Measurements from ENCODE around the gene ASPSCR1.

Gene ASPSCR1

DNA sequence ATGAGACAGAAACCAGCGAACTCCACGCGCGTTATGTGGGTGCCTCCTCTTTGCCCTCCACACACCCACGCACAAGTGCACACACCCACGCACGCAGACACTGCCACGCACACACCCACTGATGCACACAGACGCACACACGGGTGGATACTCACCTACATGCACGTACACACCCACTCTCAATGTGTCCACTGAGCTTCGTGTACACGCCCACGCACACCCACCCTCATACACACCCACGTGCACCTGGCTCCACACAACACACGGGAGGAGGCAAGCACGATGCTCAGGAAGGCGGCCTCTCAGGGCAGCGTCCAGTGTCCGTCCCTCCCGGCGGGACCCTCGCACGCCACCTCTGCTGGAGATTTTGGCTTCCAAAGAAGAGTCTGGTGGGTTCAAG is 70.0 kb downstream of the ASPSCR1 start:
- DNase-seq = no peak

DNA sequence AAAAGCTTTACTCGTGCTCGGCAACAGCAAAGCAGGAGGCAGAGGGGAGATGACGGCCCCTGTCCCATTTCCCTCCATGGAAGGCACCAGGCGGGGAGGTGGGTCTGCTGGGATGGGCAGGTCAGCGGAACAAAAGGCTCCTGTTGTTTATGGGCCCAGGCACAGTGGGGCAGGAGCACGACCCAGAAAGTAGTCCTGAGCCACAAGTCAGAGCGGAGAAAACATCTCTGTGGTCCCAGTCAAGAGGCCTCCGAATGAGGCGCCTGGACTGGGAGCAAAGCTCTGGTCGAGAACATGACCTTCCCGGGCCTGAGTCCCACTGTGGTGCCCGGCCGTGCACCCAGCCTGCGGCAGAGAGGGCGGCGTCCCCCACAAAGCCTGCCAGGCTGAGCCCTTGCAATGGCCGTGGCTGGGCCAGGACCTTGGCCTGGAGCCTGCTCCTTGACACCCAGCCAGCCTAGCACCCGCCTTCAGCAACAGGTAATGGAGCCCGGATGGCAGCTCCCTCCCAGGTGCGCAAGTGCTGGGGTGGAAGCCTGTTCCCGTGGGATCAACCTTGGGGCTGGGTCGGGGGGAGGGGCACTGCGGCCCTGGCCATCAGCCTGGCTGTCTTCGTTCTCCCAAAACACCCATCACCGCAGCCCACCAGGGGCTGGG is 70.6 kb downstream of the ASPSCR1 start:
- DNase-seq = no peak

DNA sequence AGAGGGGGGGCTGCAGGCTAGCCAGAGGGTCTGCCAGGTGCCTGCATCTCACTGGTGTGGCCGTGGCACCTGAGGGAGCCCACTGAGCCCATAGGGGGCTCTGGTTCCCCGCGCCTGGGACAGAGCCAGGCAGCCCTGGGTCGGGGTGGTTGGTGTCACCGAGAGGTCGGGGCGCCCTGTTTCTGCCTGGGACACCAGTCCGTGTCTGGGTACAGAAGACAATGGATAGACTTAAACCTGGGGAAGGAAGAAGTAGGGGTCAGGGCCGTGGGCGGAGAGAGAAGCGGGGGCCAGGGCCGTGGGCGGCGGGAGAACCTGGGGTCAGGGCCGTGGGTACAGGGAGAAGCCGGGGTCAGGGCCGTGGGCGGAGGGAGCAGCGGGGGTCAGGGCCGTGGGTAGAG is 71.1 kb downstream of the ASPSCR1 start:
- no peak for DNase-seq

DNA sequence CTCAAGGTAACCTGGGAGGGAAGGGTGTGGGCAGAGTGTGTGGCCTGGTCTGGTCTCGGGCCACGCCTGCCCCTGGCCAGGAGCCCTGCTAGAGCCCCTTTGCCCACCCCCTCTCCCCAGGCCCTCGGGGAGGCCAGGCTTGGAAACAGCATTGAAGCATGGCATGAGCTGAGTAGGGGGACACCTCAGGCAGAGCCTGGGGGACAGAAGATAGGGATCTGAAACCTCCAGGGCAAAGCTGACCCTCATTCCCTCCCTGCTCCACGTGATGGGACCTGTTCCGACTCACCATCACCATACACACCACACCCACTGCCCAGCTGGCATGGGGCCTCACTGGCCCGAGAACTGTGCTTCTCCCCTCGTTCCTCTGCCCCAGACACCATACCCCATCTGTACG is 71.7 kb downstream of the ASPSCR1 start:
- no peak for DNase-seq

DNA sequence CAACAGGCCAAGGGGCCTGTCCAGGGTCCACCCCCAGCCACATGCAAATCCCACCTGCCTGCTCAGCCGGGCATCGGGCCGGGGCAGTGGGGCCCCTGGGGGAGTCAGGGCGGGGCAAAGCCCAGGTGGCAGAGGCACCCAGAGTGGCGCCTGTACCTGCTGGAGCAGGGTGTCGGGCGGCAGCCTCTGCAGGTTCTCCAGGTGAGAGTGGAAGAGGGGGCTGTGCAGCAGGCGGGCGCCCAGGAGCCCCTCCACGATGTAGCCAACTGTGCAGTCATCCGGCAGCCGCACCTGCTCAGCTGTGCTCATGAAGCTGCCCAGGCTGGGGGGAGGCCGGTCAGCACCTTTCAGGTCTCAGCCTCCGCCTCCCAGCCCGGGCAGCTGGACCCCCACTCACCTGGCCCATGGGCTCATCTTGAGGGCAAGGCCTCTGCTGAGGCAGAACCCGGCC is 72.1 kb downstream of the ASPSCR1 start:
- no peak for DNase-seq

DNA sequence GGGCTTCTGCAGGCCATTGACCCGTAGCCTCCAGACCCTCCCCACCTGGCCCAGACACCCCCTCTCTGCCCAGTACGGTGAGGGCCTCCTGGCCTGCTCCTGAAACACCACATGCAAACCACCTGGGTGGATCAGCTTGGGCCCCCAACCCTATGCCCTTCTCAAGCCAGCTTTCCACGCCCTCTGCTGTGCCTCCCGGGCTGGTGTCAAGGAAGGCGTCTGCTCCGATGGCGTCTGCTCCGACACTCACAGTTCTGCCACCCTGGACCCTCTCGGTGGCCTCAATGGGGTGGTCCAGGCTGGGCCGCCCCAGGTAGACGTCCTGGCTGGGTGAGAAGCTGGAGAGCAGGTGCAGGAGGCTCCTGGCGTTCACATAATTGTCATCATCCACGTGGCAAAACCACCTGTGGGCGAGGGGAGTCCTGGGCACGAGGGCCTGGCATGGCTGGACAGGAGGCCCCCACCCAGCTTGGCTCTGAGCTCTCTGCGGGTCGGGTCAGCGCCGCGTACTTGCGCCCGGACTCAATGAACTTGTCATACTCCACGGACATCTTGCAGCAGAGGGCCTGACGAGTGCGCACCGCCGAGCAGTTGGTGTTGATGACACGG is 72.8 kb downstream of the ASPSCR1 start:
- no peak for DNase-seq

DNA sequence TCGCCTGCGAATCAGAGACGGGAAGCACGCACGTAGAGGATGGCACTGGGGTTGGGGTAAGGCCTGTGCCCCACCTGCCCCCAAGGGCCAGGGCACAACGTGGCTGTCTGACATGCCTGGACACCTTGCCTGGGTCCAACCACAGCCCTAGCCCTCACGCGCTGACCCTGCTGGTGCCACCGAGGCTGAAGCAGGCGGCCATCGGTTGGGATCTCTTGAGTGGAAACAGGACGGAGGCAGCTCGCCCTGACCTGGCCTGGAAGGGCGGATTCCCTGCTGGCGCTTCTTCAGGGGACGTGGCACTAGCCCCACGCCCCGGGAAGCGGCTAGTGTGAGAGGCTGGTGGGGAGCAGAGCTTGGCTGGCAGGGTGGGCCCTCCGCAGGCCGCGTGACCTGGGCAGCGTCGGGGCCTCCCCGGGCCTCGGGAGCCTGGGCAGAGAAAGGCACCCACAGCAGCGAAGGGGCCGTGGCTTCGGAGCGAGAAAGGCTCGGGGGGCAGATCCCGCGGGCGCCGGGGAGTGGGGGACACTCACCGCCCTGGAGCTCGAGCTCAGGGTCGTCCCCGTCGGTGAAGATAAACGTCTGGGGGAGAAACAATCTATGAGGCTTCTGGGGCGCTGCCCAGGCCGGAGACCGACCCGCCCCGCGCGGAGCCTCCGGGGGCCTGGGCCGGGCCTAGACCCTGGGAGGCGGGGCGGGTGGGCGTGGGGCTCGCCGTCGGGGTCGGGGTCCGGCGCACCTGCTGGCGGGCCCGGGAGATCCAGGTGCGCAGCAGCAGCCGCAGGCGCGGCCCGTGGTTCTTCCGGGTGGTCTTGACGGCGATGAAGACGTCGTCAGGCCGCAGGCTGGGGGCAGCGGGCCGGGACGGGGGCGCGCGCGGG is 73.6 kb downstream of the ASPSCR1 start:
- DNase-seq = no peak

DNA sequence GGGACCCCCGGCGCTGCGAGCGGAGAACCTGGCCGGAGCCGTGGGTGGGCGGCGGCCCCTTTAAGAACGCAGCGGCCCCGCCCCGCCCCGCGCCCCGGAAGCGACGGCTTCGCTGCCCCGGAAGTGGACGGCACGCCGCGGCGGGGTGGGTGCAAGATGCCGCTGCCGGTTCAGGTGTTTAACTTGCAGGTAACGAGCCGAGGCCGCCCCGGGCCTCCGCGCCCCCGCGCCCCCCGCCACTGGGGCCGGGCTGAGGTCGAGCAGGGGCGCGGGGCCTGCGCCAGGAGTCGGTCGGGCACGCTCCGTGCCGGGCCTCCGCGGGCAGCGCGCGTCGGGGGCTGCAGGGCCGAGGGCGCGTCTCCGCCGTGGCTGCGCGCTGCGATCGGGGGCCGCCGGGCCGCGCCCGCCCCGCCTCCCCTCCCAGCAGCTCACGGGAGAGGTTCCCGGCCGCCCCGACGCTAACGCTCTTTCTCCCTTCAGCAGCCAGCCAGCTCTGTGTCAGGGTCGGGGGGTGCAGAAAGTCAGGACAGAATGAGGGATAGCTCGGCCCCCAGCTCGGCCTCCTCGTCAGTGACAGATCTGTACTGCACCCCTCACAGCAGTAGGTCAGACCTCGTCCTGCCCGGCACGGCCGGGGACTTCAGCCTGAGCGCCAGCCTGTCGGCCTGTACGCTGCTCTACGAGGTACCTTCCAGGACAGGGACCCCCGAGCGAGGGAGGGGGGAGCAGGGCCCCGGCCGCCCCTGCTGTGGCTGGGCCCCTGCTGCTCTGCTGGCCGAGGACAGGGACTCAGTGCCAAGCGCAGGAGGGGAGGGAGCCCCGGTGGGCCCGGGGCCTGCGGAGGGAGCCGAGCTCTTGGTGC is 74.6 kb downstream of the ASPSCR1 start, which contains the start of the genes GPS1 and RFNG:
GPS1 (plus strand) TSS at position 123 of the 862 bp plus-strand sequence; CDS start at position 157, 34 bp downstream.
RFNG (minus strand) TSS at position 36 of the 862 bp plus-strand sequence. CDS start 45 bp downstream, outside the sequence.
- peak; percentile 23 for DNase-seq

DNA sequence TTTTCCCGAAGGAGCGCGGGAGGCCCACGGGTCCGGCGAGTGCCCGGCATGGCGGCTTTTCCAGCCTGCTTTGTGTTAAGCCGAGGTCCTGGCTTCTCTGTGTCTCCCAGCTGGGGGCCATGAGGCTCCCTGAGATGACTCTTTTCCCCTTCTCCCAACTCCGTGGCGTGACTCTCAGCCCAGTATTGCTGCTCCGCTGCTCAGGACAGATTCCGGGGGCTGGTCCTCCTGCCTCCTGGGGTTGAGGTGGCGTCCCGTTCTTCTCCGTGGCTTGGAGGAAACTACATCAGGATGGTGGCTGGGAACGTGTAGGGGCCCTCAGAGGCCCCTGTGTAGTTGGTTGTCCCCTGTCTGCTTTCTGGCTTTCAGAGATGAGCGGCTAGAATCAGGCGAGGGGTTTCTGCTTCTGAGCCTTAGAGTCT is 75.2 kb downstream of the ASPSCR1 start:
- DNase-seq = no peak

DNA sequence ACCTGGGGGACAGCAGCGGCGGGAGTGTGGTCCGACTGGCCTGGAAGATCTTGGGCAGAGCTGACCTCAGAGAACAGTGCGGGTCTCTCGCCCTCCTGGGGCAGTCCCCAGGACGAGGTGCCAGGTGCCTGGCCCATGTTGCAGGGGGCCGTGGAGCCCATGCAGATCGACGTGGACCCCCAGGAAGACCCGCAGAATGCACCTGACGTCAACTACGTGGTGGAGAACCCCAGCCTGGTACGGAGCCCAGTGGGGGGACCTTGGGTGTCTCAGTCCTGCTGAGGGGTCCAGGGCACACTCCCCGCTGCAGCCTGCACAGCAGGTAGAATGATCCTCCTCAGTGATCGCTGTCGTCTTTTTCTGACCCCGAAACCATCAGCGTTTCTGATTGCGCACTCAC is 75.7 kb downstream of the ASPSCR1 start:
- no peak for DNase-seq

DNA sequence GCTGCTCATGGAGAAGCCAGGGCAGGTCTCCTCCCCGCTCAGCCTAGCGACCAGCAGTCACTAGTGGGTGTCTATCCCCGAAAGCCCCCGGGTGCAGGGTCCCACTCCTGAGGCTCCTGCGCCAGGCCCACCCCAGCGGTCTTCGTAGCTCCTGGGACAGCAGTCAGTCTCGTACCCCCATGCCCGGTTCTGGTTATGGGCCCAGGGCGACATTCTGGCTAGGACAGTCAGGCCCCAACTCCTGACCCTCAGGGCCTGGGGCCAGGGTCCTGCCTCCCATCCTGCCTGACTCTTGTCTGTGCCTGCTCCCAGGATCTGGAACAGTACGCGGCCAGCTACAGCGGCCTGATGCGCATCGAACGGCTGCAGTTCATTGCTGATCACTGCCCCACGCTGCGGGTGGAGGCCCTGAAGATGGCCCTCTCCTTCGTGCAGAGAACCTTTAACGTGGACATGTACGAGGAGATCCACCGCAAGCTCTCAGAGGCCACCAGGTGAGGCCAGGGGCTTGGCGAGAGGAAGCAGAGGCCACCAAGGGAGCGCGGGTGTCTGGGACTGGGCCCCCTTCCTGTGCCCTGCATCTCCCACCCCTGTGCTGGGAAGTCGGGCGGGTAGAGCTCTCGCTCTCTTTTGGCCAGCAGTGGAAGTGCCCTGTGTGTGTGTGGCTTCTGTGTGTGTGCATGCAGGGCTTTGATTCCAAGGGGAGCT is 76.3 kb downstream of the ASPSCR1 start:
- DNase-seq = no peak

DNA sequence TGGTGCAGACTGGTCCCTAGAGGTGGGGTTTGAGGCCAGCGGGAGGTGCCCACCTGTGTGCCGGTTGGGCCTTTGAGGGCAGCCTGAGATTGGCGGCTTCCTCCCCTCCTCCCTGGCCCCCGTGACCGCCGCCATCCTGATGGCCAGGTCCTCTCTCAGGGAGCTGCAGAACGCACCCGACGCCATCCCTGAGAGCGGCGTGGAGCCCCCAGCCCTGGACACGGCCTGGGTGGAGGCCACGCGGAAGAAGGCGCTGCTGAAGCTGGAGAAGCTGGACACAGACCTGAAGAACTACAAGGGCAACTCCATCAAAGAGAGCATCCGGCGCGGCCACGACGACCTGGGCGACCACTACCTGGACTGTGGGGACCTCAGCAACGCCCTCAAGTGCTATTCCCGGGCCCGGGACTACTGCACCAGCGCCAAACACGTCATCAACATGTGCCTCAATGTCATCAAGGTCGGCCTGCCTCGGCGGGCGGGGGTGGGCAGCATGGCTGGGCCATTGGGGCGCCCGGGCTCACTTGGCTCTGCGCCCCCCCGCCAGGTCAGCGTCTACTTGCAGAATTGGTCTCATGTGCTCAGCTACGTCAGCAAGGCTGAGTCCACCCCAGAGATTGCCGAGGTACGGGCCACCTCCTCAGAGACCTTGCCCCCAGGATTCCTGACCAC is 77.1 kb downstream of the ASPSCR1 start:
- no peak for DNase-seq

DNA sequence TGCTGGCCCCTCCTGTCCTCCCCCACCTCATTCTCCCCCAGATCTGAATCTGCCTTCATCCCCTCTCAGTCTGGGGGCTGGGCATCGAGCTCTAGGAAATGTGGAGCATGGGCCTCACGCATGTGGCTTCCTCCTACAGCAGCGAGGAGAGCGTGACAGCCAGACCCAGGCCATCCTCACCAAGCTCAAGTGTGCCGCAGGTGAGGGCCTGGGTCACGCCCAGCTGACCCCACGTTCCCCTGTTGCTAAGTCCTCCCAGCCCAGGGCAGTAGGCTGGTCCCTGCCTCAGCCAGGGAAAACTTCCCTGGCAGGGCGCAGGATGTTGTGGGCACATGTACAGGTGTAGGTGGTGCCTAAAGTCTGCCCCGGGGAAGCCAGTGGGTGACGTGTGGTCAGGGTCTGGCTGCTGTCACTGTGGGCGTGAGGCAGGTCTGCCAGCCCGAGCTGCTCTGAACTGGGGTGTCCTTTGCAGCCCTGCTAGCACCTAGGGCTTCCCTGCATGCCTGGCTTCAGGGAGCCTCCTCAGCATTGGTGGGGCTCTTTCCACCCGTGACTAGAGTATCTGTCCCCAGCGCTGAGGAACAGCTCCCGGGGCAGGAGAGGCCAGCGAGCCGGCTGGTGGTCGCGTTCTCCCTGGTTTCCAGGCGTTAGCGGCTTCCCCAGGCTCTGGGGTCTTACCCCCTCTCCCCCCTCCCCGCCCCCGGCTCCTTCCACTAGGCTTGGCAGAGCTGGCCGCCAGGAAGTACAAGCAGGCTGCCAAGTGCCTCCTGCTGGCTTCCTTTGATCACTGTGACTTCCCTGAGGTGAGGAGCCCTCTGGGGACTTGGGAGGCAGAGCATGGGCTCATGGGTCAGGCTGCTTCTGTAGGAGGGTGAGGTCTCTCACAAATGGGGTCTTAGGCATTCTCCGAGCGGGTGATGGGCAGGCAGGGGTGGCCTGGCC is 77.9 kb downstream of the ASPSCR1 start:
- no peak for DNase-seq

DNA sequence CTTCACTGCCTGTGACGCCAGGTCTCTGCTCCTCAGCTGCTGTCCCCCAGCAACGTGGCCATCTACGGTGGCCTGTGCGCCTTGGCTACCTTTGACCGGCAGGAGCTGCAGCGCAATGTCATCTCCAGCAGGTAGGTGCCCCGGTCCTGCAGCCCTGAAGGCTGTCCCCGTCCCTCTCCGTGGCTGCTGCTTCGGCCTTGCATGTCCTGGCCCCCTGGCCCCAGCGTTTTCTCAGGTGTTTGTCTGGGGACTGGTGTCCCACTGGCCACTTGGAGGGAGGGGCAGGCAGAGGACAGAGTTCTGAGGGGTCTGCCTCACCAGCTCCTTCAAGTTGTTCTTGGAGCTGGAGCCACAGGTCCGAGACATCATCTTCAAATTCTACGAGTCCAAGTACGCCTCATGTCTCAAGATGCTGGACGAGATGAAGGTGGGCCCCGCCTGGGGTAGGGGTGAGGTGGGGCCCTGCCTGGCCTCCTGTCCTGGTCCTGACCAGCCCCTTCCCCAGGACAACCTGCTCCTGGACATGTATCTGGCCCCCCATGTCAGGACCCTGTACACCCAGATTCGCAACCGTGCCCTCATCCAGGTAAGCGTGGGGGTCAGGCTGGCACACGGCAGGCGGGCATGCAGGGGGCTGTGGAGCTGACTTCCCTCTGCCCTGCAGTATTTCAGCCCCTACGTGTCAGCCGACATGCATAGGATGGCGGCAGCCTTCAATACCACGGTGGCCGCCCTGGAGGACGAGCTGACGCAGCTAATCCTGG is 78.7 kb downstream of the ASPSCR1 start:
- no peak for DNase-seq

DNA sequence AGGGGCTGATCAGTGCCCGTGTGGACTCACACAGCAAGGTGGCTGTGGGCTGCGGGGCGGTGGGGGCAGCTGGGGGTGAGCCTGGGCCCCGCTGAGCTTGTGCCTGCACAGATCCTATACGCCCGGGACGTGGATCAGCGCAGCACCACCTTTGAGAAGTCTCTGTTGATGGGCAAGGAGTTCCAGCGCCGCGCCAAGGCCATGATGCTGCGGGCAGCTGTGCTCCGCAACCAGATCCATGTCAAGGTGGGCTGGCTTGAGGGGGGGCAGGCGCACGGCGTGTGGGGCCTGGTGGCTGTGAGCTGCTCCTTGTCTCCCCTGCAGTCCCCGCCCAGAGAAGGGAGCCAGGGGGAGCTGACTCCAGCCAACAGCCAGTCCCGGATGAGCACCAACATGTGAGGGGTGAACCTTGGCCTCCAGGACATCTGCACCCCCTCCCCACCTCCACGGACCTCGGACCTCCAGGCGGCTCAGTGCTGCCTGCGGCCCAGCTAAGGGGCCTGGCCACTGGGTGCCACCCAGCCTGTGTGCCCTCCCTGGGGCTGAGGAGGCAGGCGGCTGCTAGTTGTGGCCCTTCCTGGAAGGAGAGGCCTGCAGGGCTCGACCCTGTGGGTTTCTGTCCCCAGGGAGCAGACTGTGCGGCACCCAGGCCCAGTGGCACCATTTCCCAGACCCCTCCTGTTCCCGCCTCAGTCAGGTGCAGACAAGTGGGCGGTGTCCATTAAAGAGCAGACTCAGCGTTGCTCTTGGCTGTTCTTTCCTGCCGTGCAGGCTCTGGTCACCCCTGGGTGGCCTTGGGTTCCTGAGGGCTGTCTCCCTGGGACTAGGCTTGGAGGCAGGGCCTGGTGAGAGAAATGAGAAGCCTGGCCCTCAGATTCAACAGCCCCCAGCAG is 79.5 kb downstream of the ASPSCR1 start:
- no peak for DNase-seq

DNA sequence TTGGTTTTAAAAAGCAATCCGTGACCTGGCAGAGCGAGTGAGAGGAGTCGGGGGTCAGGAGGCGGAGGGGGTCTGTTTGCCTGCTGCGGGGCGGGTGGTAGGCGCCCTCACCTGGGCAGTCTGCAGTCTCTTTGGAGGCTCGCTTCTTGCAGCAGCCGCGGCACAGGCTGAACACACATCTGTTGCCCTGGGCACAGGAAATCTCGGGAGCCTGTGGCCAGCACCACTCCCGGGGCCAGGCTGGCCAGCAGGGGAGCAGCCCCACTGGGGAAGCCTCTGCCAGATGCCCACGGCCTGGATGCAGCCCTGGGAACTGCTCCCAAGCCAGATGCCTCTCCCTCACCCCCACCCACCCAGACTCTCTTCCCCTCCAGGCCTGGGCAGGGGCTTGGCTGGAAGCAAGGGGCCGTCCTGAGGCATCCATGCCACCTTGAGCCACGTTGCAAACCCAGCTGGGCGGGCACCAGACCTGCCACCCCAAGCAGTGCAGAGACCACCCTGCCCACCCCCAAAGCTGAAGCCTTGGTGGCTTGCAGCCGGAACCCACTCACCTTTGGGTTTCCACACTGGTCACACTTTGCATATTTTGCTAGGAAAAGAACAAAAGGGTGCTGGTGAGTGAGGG is 80.9 kb downstream of the ASPSCR1 start:
- DNase-seq = no peak

DNA sequence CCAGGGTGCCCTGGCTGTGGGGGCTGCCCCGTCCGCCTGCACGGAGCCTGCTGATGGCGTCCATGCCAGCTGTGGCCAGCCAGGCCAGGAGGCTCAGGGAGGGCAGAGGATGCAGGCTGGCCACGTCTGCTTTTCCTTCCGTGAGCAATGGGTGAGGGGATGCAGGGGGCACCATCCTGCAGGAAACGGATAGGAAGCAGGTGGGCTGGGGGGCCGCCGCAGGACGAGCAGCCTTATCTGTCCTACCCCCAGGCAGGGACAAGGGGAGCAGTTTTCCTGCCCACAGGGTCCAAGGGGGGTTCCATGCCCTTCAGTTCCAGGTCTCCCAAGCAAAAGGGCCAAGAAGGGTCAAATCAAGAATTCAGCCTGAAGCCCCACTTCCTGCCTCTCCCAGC is 81.4 kb downstream of the ASPSCR1 start:
- DNase-seq = no peak

Data from NCI-H526 treated with DMSO at 0.1 percent for 48 hours (cell line).